ENCODE results near the gene CD19.

CD19 gene

GRCh38 chr16:28985211-28986041, 53.7 kb downstream of the CD19 start:
- DNase-seq (ENCODE audit: low read depth) = no peak
- peak overlapping the region; percentile 26 for H3K4me3 ChIP-seq (ENCODE audit: low read depth, low read length)
- no peak for TF ChIP-seq CTCF (IDR thresholded peaks at IDR 0.05; ENCODE audit: insufficient read depth, low read depth, low read length, missing control alignments)

GRCh38 chr16:28986046-28986445, 54.3 kb downstream of the CD19 start:
- no peak overlapping the region for H3K4me3 ChIP-seq (ENCODE audit: low read depth, low read length)
- no peak for TF ChIP-seq CTCF (IDR thresholded peaks at IDR 0.05; ENCODE audit: insufficient read depth, low read depth, low read length, missing control alignments)
- DNase-seq (ENCODE audit: low read depth) = no peak

- no peak overlapping the region for H3K4me3 ChIP-seq (ENCODE audit: low read depth, low read length)
- no peak for DNase-seq (ENCODE audit: low read depth)
- TF ChIP-seq CTCF (IDR thresholded peaks at IDR 0.05; ENCODE audit: insufficient read depth, low read depth, low read length, missing control alignments) = no peak
Measured at GRCh38 chr16:28986492-28986891, 54.7 kb downstream of the CD19 start.

- no peak overlapping the region for H3K4me3 ChIP-seq (ENCODE audit: low read depth, low read length)
- no peak for TF ChIP-seq CTCF (IDR thresholded peaks at IDR 0.05; ENCODE audit: insufficient read depth, low read depth, low read length, missing control alignments)
- no peak for DNase-seq (ENCODE audit: low read depth)
Measured at GRCh38 chr16:28987170-28987853, 55.5 kb downstream of the CD19 start.
